ENCODE data around the gene IRX2. TPM values are rescaled to one million over a fixed set of nuclear protein-coding genes. Genes with fewer than 3 reads are reported as not detected.

The IRX2 gene
- total RNA-seq: not detected in 2 replicates

DNA sequence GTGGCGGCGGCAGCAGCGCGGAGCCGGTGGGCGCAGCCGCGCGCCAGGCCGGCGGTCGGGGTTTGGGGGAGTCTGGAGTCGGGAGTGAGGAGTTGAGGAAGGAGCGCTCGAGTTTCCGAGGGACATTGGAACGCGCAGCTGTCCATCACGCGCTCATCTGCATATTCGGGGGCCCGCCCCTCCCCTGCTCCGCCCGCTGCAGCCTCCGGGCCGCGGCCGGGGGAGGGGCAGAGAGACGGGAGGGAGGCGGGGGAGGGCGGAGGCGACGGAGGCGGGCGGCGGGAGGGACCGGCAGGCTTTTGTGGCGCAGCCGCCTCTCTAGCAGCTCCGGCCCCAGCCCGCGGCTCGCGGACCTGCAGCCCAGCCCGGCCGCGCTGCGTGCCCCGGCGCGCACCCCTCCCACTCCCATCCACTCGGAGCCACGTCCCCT is at the start of gene IRX2:
TSS of gene IRX2 (minus strand) at position 86 of the 430 bp plus-strand sequence. CDS start 264 bp downstream, outside the sequence.
- intact Hi-C loops (cut with micrococcal nuclease): loop anchor here (2.0 to 5.0 kb wide), 2 partner anchors 845 to 874 kb away; no protein-coding TSS in a partner anchor

GRCh38 chr5:2800035-2800434 is 48.6 kb upstream of the IRX2 start:
- intact Hi-C loops (cut with micrococcal nuclease): no loop called here

DNA sequence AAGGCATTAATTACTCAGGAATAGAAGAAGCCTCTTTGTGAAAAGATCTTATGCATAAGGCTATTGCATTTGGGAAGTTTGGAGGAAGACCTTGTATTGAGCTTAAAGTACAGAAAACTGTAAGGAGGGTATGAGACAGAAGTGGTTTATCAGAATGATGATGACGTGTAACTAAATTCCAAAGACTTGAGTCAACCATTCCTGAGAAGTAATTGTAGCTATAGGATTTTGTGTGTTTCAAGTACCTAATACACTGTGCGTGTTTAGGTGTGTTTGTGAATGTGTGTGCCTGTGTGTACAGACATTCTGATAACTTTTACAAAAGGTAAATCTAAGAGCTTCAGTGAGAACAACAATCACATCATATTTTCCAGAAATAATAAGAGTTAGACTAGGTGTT is 46.5 kb upstream of the IRX2 start:
- intact Hi-C loops (cut with micrococcal nuclease): no loop called here

GRCh38 chr5:2797160-2797559 is 45.7 kb upstream of the IRX2 start:
- intact Hi-C loops (cut with micrococcal nuclease): no loop called here

DNA sequence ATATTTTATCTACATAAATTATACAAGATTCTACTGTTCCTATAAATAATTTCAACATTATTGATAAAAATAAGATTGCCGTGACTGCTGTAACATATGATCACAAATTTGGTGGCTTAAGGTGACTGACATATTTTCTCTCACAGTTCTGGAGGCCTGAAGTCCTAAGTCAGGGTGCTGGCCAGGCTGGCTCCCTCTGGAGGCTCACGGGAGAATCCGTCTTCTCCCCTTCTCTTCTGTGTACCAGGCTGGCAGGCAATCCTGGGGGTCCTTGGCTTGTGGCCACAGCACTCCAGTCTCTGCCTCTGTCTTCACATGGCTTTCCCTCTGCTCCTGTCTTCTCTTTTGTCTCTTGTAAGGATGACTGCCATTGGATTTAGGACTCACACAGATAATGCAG is 31.7 kb upstream of the IRX2 start:
- intact Hi-C loops (cut with micrococcal nuclease): no loop called here

DNA sequence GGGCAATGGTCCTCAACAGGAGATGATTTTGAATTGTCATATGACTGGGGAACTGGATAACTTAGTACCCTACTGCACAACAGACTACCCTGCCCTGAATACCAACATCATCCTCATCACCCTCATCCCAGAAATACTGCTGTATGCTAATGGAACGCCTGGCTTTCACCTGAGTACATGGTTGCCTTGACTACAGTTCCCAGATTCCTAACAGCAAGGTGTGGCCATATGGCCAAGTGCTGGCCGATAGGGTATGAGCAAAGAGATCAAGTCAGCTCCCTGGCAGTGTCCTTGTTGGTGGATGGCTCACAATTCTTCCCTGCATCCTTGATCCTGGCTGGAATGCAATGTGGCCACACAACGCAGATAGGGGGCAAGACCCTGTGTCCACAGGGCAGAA is 31.2 kb upstream of the IRX2 start:
- intact Hi-C loops (cut with micrococcal nuclease): no loop called here

GRCh38 chr5:2780421-2781171 is 29.1 kb upstream of the IRX2 start:
- intact Hi-C loops (cut with micrococcal nuclease): no loop called here

GRCh38 chr5:2779459-2779858 is 28.0 kb upstream of the IRX2 start:
- intact Hi-C loops (cut with micrococcal nuclease): no loop called here

GRCh38 chr5:2776337-2777302 is 25.1 kb upstream of the IRX2 start:
- intact Hi-C loops (cut with micrococcal nuclease): no loop called here

GRCh38 chr5:2773327-2773726 is 21.9 kb upstream of the IRX2 start:
- intact Hi-C loops (cut with micrococcal nuclease): no loop called here

- intact Hi-C loops (cut with micrococcal nuclease): no loop called here
Measured at GRCh38 chr5:2767089-2767488, 15.6 kb upstream of the IRX2 start.

- intact Hi-C loops (cut with micrococcal nuclease): no loop called here
Measured at GRCh38 chr5:2764581-2764980, 13.1 kb upstream of the IRX2 start.

- intact Hi-C loops (cut with micrococcal nuclease): no loop called here
Measured at GRCh38 chr5:2763533-2763794, 12.0 kb upstream of the IRX2 start.

GRCh38 chr5:2762744-2763532 is 11.5 kb upstream of the IRX2 start:
- intact Hi-C loops (cut with micrococcal nuclease): no loop called here

DNA sequence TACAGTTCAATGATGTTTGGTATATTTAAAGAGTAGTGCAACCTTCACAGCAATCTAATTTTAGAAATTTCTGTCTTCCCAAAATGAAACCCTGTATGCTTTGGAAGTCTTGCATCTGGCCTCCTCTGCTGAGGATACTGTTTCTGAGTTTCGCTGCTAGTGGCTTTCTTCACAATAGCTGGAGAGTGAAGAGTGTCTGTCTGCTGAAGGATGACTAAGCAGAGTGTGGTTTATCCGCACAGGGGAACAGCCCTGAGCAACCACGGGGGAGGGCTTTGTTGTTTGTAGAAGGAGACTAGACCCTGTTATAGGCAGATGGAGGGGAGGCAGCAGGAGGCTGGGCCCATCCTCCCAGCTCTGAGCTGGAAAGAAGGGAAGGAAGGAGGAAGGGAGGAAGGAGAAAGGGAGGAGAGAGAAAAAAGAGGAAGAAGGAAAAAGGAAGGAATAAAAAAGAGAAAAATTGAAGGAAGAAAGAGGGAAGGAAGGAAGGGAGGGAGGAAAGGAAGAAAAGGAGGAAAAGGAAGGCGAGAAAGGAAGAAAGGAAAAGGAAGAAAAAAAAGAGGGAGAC is 10.5 kb upstream of the IRX2 start:
- intact Hi-C loops (cut with micrococcal nuclease): no loop called here

DNA sequence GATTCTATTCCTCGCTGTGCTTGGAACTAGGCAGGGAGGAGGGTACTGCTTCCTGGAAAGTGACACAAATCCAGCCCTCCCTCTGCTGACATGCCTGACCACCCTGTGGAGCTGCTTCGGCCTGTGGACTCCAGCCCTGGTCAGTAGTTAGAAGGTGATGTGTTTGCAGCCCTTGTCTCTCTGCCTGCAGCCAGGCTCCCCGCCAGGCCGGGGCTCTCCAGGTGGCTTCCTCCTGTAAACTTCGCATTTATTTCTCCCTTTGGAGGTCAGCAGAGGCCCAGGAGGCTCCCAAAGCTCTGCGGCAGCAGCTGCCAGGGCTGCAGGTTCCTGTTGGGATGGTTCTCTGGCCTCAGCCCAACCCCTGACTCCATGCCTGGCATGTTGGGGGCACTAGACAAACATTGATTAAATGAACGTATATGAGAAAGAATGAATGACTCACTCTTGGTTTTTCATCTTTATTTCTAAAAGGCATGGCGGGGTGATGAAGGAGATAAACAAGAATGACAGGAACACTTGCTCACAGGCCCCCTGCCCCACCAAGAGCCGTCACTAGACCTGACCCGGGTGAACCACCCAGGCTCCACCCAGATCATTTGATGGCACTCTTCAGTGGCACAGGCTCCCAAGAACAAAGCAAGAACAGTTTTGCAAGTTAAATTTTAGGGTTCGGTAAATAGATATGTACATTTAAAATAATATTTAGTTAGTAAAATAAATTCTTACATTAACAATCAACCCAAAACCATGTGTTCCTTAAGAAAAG is 8.4 kb upstream of the IRX2 start:
- intact Hi-C loops (cut with micrococcal nuclease): no loop called here

DNA sequence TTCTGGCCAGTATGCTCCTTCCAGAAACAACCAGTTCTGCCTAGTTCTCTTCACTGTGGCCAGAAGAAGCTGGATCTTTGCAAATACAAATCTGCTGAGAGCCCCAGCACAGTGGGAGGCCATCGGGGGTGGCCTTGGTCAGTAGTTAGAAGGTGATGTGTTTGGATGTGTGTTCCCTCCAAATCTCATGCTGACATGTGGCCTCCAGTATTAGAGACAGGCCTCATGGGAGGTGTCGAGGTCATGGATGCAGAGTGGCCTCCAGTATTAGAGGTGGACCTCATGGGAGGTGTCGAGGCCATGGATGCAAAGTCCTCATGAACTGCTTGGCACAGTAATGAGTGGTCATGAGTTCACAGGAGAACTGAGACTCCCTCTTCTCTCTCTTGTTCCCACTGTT is 7.6 kb upstream of the IRX2 start:
- intact Hi-C loops (cut with micrococcal nuclease): no loop called here

GRCh38 chr5:2758632-2759031 is 7.2 kb upstream of the IRX2 start:
- intact Hi-C loops (cut with micrococcal nuclease): no loop called here

DNA sequence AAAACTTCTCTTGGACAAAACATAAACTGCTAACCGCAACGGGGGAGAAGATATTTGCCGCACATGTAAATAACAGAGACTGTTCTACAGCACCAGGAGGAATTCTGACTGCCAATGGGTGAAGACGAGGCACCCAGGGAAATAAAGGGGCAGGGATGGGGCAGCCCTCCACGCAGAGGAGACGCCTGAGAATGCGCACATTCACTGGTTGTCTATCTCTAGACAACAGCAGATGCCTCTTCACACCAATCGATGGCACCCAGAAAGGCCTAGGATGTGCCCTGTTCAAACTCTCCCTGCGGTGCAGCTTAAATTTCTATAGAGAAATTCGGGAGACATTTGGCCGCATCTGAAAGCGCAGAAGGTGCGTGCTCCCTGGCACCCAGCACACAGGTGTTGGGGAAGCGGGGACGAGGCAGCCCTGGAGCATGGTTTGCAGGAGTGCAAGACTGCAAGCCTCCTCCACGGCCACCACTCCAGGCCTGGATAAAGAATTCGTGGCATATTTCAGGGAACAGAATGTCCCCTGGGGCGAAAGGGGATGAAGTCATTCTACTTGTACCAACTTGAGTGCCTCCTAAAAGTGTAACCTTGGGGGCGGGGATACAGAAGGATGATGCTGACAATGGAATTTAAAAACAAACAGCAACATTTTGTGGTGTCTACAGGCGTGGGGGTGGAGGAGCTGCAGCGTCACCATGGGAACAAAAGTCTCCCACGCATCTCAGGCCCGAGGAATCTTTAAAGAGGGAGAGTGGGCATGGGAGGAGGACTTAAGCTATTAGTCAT is 6.3 kb upstream of the IRX2 start:
- intact Hi-C loops (cut with micrococcal nuclease): no loop called here
